Cardiac muscle cell (in vitro differentiated cells and primary cell): ENCODE results near the gene GHRHR. TPM values are rescaled to one million over a fixed set of nuclear protein-coding genes. Genes with fewer than 3 reads are reported as not detected.
A peak's percentile ranks its signal among the peaks of the same experiment; 100 is the strongest.

Experiments used
- DNase-seq, 2 donors: peaks; one replicate each; pipeline versions ENCODE4 v3.0.0 to v3.0.0-alpha.2; 2010 to 2017; ENCODE audit warnings: low read depth in 1 of 2, low spot score in 1 of 2
- H3K27ac ChIP-seq: fragments of 200-600 bp; sonication (generic); 2 replicates; pipeline ENCODE4 v1.5.1; 2016
- H3K27me3 ChIP-seq: fragments of 200-600 bp; sonication (generic); 2 replicates; pipeline ENCODE4 v1.6.0; 2016; ENCODE audit warnings: control low read depth
- H3K36me3 ChIP-seq: fragments of 200-600 bp; sonication (generic); 2 replicates; pipeline ENCODE4 v1.5.1; 2016; ENCODE audit warnings: control low read depth
- H3K4me1 ChIP-seq: fragments of 200-600 bp; sonication (generic); 2 replicates; pipeline ENCODE4 v1.8.1; 2017; ENCODE audit warnings: low read depth, mild to moderate bottlenecking, mixed run types
- H3K4me3 ChIP-seq: fragments of 200-600 bp; sonication (generic); 2 replicates; pipeline ENCODE4 v1.5.1; 2016; ENCODE audit warnings: mild to moderate bottlenecking
- H3K9me3 ChIP-seq: fragments of 200-600 bp; sonication (generic); 2 replicates; pipeline ENCODE4 v1.5.1; 2017; ENCODE audit warnings: low read depth, mild to moderate bottlenecking, control low read depth
- polyA plus RNA-seq: library from polyadenylated mRNA; unstranded; fragments of >200 nt; fragmentation: Nextera tagmentation; extraction: Ambion mirVana; gene quantifications from 2 replicates; pipeline ENCODE4 v1.2.1, GENCODE V29; 2016
- total RNA-seq: library from RNA; depleted of rRNA; stranded (reverse); fragments of >200 nt; gene quantifications from 2 replicates; pipeline ENCODE4 v1.2.3, GENCODE V29; 2016
- TF ChIP-seq, protein P1 (sequence below): IDR thresholded peaks from 2 replicates; pipeline ENCODE4 v1.5.1; 2012; ENCODE audit warnings: low read depth, mild to moderate bottlenecking, low read length

The GHRHR gene
- total and polyA plus RNA-seq, 2 experiments from 2014 or later: not detected

GRCh38 chr7:31028006-31028405 is 64.3 kb downstream of the GHRHR start:
- Histone ChIP-seq H3K36me3 (no peaks in the 10 kb centered on the region), H3K9me3 (no peaks in the 10 kb centered on the region), H3K27ac (peak overlapping the region; percentile 63), H3K4me1 (peaks cover 17% of the 10 kb centered on the region), H3K4me3 (no peak overlapping the region), H3K27me3 (no peaks in the 10 kb centered on the region)
- no peak for DNase-seq
- TF ChIP-seq, protein P1, sequence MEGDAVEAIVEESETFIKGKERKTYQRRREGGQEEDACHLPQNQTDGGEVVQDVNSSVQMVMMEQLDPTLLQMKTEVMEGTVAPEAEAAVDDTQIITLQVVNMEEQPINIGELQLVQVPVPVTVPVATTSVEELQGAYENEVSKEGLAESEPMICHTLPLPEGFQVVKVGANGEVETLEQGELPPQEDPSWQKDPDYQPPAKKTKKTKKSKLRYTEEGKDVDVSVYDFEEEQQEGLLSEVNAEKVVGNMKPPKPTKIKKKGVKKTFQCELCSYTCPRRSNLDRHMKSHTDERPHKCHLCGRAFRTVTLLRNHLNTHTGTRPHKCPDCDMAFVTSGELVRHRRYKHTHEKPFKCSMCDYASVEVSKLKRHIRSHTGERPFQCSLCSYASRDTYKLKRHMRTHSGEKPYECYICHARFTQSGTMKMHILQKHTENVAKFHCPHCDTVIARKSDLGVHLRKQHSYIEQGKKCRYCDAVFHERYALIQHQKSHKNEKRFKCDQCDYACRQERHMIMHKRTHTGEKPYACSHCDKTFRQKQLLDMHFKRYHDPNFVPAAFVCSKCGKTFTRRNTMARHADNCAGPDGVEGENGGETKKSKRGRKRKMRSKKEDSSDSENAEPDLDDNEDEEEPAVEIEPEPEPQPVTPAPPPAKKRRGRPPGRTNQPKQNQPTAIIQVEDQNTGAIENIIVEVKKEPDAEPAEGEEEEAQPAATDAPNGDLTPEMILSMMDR: no peak

- Histone ChIP-seq H3K4me1 (peaks cover 17% of the 10 kb centered on the region), H3K9me3 (no peaks in the 10 kb centered on the region), H3K36me3 (no peaks in the 10 kb centered on the region), H3K4me3 (no peak overlapping the region), H3K27me3 (no peaks in the 10 kb centered on the region), H3K27ac (no peak overlapping the region)
- no peak for DNase-seq
- TF ChIP-seq, protein P1: no peak
These were observed 64.8 kb downstream of the GHRHR start for GRCh38 chr7:31028417-31028992.

Other genes starting within 250 kb of the GHRHR start
- 2.6 and 4.9 TPM in 2 replicates for gene INMT, start 211.8 kb upstream of the GHRHR start, total RNA-seq
- 0.98 and 2.2 TPM in 2 replicates for gene INMT, start 211.8 kb upstream of the GHRHR start, polyA plus RNA-seq
- gene MINDY4, start 192.5 kb upstream of the GHRHR start, total RNA-seq: 5.7 and 7.5 TPM in 2 replicates
- 2.7 and 4.1 TPM in 2 replicates for gene MINDY4, start 192.5 kb upstream of the GHRHR start, polyA plus RNA-seq
- gene AQP1, start 52.1 kb upstream of the GHRHR start, total RNA-seq: 35.6 and 63.9 TPM in 2 replicates
- 33.3 and 51.1 TPM in 2 replicates for gene AQP1, start 52.1 kb upstream of the GHRHR start, polyA plus RNA-seq
- 0.56 and 4.5 TPM in 2 replicates for gene ADCYAP1R1, start 88.4 kb downstream of the GHRHR start, total RNA-seq
- gene ADCYAP1R1, start 88.4 kb downstream of the GHRHR start, polyA plus RNA-seq: 0.49 and 0.52 TPM in 2 replicates